ENCODE results near the gene CA12.
"Not testable (repeated sequence)": the region's sequence is repeated elsewhere in the genome, so short reads cannot be mapped to it uniquely, and the experiment has no call there.

Gene CA12

GRCh38 chr15:63360170-63360569, 21.5 kb downstream of the CA12 start:
- DNase-seq = no peak

GRCh38 chr15:63358241-63359029, 23.2 kb downstream of the CA12 start:
- DNase-seq = peak in 28 of 56 donors; percentile 9 to 79 (median 40)

GRCh38 chr15:63357731-63358130, 23.9 kb downstream of the CA12 start:
- DNase-seq = peak in 3 of 56 donors; percentile 17 to 20 (median 18)

- DNase-seq = no peak
These were observed 24.6 kb downstream of the CA12 start for GRCh38 chr15:63357061-63357460.

- DNase-seq = no peak
These were observed 26.6 kb downstream of the CA12 start for GRCh38 chr15:63354821-63355650.

GRCh38 chr15:63353887-63354286, 27.8 kb downstream of the CA12 start:
- DNase-seq = no peak

GRCh38 chr15:63353261-63353660, 28.4 kb downstream of the CA12 start:
- no peak for DNase-seq

- DNase-seq = no peak
These were observed 28.8 kb downstream of the CA12 start for GRCh38 chr15:63352808-63353207.

GRCh38 chr15:63351170-63351569, 30.5 kb downstream of the CA12 start:
- DNase-seq = no peak

GRCh38 chr15:63350178-63350621, 31.4 kb downstream of the CA12 start:
- peak in 2 of 56 donors; percentile 11 to 23 for DNase-seq

- no peak for DNase-seq
These were observed 32.0 kb downstream of the CA12 start for GRCh38 chr15:63349621-63350020.

GRCh38 chr15:63349156-63349555, 32.5 kb downstream of the CA12 start:
- DNase-seq = peak in 1 of 56 donors; percentile 44

- DNase-seq = peak in 46 of 56 donors; percentile 8 to 79 (median 38)
These were observed 33.3 kb downstream of the CA12 start for GRCh38 chr15:63348392-63348791.

- no peak for DNase-seq
These were observed 34.4 kb downstream of the CA12 start for GRCh38 chr15:63347074-63347857.

GRCh38 chr15:63345391-63345752, 36.3 kb downstream of the CA12 start:
- no peak for DNase-seq

- DNase-seq = no peak
These were observed 36.8 kb downstream of the CA12 start for GRCh38 chr15:63344731-63345390.

- DNase-seq = not testable (repeated sequence)
These were observed 38.6 kb downstream of the CA12 start for GRCh38 chr15:63342996-63343562.

- no peak for DNase-seq
These were observed 39.7 kb downstream of the CA12 start for GRCh38 chr15:63341898-63342297.

- no peak for DNase-seq
These were observed 40.8 kb downstream of the CA12 start for GRCh38 chr15:63340878-63341277.

GRCh38 chr15:63340353-63340752, 41.3 kb downstream of the CA12 start:
- DNase-seq = no peak

- DNase-seq = no peak
These were observed 41.8 kb downstream of the CA12 start for GRCh38 chr15:63339836-63340235.
